HUDEP-2 (cell line): ENCODE results near the gene MMP20.
A peak's percentile ranks its signal among the peaks of the same experiment; 100 is the strongest.
"Not testable (repeated sequence)": the region's sequence is repeated elsewhere in the genome, so short reads cannot be mapped to it uniquely, and the experiment has no call there.

ENCODE experiments used
- DNase-seq, 76 experiments: peaks; one replicate each; lab custom pipeline; 2025; ENCODE audit not compliant: unreplicated experiment in 76 of 76; lab: John Stamatoyannopoulos, UW

The MMP20 gene

GRCh38 chr11:102625177-102625576, at the start of gene MMP20:
Gene MMP20, minus strand, starts transcription at chr11:102625332. Its CDS starts 13 bp downstream, at chr11:102625319.
- DNase-seq: no peak

- no peak for DNase-seq
Measured at GRCh38 chr11:102669664-102670063, 44.5 kb upstream of the MMP20 start.

DNA sequence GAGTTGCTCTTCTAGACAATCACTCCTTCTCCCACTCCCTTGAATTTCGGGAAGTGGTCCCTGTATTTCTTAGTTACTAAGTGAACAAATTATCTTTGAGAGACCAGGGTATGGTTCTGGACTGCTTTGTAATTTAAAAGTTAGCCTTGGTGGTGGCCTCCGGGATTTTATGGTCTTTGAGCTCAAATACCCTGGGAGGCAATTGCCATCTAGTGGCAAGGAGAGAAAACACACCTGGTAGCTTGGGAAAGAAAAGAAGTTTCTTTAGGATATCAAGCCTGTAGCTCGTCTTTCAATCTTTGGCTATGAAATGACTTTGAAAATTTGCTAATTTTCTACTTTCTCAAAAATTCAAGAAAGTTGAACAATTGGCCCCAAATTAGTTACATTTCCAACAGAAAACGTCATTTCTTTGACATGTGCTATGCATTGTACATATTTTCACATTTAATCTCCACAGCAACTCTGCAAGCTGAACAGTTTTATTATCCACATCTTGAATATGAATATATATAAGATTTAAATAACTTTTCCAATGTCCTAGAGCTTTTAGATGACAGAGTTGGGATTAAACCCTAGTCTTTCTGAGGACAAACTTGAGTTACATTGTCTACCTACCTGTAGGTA, 41.3 kb upstream of the MMP20 start:
- DNase-seq: peak in 8 of 76 experiments; percentile 1 to 17 (median 6)

GRCh38 chr11:102664001-102664752, 39.0 kb upstream of the MMP20 start:
- DNase-seq: peak in 5 of 76 experiments; percentile 2 to 16 (median 4)

- DNase-seq: no peak
Measured at GRCh38 chr11:102662607-102663006, 37.5 kb upstream of the MMP20 start.

- DNase-seq: no peak
Measured at GRCh38 chr11:102661040-102661439, 35.9 kb upstream of the MMP20 start.

- DNase-seq: no peak
Measured at GRCh38 chr11:102656528-102656927, 31.4 kb upstream of the MMP20 start.

DNA sequence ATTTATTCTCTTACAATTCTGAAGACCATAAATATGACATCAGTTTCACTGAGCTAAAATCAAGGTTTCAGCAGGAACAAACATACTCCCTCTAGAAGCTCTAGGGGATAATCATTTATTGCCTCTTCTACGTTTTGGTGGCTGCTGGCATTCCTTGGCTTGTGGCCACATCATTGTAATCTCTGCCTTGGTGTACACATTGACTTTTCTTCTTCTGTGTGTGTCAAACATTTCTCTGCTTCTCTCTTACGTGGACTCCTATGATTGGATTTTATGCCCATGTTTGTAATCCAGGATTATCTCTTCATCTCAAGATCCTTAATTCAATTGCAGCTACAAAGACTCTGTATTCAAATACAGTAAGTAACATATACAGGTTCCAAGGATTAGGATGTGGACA, 30.4 kb upstream of the MMP20 start:
- no peak for DNase-seq

DNA sequence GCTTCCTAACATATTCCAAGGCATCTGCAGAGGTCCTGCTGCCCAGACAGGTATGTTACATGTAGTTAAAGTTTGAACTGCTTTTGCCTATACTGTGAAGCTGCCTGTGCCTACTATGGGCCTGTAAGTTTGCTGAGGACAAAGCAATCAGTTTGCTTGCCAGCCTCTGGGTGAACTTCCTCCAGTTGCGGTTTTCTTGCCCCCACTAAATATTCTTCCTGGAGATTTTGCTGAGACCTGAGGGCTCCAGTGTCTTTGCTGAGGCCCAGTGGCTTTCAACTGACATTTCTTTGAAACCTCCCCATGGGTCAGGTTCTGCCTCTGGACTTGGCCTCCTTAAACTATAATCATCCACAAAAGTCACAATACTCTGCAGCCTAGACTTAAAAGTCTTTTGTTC, 29.6 kb upstream of the MMP20 start:
- no peak for DNase-seq

DNA sequence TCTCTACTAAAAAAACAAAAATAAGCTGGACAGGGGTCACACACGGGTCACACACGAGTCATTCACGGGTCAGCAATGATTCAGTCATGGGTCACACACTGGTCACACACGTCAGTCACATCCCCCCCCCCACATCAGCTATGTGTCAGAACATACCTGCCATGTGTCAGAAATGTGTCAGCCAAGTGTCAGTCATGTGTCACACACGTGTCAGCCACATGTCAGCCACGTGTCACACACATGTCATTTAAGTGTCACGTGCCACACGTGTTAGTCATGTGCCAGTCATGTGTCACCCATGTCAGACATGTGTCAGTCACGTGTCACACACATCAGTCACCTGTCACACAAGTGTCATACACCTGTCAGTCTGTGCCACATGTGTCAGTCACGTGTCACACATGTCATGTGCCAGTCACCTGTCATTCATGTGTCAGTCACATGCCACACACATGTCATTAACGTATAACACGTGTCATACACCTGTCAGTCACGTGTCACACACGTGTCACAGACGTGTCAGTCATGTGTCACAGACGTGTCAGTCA, 28.7 kb upstream of the MMP20 start:
- no peak for DNase-seq

DNA sequence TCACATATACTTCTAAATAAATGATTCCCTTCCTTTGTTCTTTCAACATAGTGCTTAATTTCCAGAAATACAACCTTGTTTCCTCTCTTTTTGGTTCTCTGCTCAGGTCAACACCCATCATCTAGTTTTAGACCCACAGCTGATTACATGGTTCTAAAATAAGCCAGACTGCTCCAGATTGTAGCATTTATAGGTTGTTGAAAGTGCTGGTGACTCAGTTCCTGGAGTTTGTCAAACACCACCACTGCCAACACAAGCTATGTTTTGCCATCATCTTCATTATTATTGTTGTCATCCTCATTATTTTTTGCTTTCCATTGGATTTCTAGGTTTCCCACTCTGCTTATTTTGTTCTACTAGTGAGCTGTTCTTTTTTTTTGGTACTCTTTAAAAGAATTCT, 22.3 kb upstream of the MMP20 start:
- no peak for DNase-seq

- DNase-seq: no peak
Measured at GRCh38 chr11:102643941-102644340, 18.8 kb upstream of the MMP20 start.

DNA sequence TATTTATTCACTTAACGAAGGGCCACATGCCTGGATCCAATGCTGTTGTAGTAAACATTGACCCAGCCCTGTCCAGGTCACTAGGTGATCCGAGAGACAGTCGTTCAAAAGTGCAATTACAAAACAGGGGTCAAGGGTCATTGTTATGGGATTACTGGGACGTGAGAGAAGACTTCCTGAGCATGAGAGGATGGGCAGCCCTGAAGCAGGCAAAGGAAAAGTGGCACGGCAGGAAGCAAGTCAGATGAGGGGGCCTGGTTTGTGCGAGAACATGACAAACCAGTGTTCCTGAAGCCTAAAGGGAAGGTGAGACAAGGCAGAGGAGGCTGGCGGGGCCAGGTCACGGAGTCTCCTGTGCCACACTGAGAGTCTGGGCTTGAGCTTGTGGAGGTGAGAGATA, 15.8 kb upstream of the MMP20 start:
- DNase-seq: no peak

- DNase-seq: no peak
Measured at GRCh38 chr11:102639656-102640055, 14.5 kb upstream of the MMP20 start.

GRCh38 chr11:102637731-102638130, 12.6 kb upstream of the MMP20 start:
- DNase-seq: no peak

GRCh38 chr11:102633385-102634026, 8.4 kb upstream of the MMP20 start:
- no peak for DNase-seq

DNA sequence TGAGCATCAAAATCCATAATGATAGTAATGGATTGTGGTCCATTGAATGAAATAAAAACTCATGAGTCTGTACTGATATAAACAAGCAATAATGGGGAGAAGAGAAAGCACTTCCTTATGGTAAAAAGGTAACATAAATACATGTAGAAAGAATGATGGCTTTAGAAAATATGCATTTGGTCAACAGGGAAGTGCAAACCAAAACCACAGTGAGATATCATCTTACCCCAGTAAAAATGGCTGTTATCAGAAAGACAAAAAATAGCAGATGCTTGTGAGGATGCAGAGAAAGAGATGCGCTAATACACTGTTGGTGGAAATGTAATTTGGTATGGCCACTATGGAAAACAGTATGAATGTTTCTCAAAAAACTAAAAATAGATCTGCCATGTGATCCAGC, 6.9 kb upstream of the MMP20 start:
- no peak for DNase-seq

- no peak for DNase-seq
Measured at GRCh38 chr11:102630598-102631448, 5.7 kb upstream of the MMP20 start.

GRCh38 chr11:102629908-102630307, 4.8 kb upstream of the MMP20 start:
- DNase-seq: not testable (repeated sequence)

DNA sequence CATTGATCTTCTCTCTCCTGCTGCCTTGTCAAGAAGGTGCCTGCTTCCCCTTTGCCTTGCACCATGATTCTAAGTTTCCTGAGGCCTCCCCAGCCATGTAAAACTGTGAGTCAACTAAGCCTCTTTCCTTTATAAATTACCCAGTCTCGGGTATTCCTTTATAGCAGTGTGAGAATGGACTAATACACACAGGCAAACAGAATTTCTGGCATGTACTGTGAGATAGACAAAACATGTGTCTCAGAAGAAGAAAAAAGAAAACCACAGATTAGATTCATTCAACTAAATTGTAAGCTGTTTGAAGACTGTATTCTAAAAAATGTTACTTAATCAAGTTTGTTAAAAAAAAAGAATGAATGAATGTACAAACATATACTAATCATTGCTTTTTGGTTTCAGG, 1.5 kb upstream of the MMP20 start:
- no peak for DNase-seq

- DNase-seq: no peak
Measured at GRCh38 chr11:102623998-102624397, 1.1 kb downstream of the MMP20 start.
